ENCODE data around the gene INO80.

The INO80 gene

DNA sequence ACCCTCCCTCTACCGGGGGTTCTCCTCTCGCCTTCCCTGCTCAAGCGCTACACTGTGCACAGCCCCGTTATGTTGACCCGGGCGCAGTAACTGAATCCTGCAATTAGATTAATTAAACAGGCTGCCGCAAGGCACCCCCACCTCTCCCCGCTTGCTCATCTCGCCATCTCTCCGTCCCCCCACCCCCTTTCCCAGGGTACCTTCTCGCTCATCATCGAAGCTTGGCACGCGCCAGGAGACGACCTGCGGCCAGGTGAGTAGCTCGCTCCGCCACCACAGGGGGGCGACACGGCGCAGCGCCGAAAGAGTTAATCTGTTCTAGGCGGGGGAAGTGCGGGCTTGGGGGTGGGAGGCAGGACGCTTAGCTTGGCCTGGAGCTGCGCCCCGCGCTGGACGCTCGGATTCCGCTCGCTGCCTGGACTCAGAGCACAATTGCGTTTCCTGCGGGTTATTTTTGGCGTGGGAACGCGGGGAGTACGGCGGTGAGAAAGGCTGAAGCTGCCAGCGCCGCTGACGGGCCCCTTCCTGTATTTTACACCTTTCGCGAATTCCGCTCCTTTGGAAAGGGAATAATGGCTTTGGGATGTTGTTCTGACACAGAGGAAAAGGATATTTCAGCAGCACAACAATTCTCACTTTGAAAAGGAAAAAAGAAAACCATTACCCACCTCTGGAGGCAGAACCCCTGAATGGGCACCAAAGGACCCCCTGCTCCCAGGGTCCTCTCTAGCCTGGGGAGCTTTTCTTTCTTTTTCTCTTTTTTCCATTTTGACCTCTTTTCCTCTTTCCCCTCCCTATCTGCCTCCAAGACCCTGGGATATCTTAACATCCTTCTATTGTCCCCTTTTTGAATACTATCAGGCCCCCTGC is 185.4 kb downstream of the INO80 start:
- no peak for DNase-seq (ENCODE audit: low read depth, low spot score)

DNA sequence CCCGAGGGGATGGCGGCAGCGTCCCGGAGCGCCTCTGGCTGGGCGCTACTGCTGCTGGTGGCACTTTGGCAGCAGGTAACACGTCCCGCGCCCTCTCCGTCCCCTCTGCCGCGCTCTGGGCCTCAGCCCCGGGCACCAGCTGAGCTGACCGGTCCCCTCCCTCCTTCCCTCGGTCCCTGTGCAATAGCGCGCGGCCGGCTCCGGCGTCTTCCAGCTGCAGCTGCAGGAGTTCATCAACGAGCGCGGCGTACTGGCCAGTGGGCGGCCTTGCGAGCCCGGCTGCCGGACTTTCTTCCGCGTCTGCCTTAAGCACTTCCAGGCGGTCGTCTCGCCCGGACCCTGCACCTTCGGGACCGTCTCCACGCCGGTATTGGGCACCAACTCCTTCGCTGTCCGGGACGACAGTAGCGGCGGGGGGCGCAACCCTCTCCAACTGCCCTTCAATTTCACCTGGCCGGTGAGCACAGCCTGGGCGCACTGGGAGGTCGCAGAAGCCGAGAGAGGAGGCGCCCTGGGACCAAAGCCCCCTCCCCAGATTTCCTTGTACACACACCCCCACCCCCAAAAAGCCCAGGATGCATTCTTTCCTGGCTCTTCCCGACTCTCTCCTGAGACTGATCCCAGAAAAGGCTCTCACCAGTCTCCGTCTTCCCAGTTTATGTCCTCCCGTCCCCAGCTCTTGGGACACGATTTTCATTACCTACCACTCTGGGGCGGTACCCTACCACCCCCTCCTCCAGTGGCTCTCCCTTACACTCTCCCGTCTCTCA is 186.2 kb downstream of the INO80 start:
- no peak for DNase-seq (ENCODE audit: low read depth, low spot score)
